Measurements from ENCODE around the gene INO80C.
"Not testable (repeated sequence)": the region's sequence is repeated elsewhere in the genome, so short reads cannot be mapped to it uniquely, and the experiment has no call there.

GRCh38 chr18:35488396-35488795, 9.4 kb downstream of the INO80C start:
- TF ChIP-seq CTCF, POLR2A (IDR thresholded peaks at IDR 0.05): not testable (repeated sequence)
